GM19035 (cell line): Measurements from ENCODE around the gene GABRR1.
"Not testable (repeated sequence)": the region's sequence is repeated elsewhere in the genome, so short reads cannot be mapped to it uniquely, and the experiment has no call there.

Source experiments
- ATAC-seq: cut with Tn5 transposase; IDR thresholded peaks from one replicate; pipeline ENCODE4 v1.9.1; 2021; ENCODE audit not compliant: unreplicated experiment

GABRR1 gene

GRCh38 chr6:89161326-89162046 is 55.7 kb downstream of the GABRR1 start:
- no peak for ATAC-seq

DNA sequence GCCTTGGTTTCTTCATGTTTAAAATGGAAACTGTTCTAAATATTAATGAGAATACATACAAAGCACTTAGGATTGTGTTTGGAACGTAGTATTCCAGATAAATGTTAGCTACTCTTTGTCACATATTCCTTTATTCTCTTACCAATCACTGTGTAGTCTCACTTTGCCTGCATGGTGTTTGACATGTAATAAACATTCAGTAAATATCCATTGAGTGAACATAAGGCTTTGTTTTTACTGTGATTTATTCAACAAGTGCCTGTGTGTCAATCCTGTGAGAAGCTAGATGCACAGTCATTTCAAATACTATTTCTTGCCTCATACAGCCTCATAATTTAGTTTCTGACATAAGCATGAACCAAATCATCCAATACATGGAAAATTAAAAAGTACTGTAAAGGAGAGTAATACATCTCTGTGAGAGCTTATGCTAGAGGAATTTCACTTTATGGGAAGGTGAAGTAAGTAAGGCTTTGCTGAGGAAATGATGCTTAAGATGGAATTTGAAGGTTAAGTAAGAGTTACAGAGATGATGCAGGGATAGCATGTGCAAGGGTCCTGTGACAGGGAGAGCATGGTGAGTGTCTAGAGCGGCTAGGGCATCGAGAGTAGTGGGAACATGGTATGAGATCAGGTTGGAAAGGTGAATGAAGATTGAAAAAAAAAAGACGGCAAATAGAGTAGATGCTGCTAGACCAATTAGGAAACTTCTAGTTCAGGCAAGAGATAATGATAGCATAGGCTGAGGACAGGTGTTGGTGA is 56.6 kb downstream of the GABRR1 start:
- ATAC-seq: no peak

GRCh38 chr6:89154131-89154530 is 63.0 kb downstream of the GABRR1 start:
- no peak for ATAC-seq

DNA sequence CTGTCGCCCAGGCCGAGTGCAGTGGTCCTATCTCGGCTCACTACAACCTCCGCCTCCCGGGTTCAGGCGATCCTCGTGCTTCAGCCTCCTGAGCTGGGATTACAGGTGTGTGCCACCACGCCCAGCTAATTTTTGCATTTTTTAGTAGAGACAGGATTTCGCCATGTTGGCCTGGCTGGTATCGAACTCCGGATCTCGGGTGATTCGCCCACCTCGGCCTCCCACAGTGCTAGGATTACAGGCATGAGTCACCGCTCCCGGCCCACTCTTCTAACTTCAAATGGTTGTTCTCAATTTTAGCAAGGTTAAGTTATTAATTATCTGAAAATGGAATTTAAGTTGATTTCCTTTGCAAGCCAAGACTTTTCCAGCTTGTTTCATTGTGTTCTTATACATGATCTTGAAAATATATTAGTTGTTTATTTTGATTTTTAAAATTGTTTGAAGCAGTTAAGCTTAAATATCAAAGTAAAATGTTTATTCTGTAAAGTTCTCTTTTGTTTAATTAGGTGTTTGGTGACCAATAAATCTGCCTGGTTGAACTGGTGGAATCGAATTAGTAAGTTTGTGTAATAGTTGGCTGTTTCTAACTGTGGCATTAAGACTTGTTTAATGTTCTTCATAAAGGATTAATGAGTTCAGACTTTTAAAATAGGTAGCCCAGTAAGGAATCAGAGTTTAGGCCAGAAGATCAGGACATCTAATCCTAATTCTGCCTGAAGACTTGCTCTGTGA is 69.0 kb downstream of the GABRR1 start:
- ATAC-seq: no peak

- ATAC-seq: no peak
These were observed 70.1 kb downstream of the GABRR1 start for GRCh38 chr6:89146718-89147700.

- ATAC-seq: peak; percentile 63
These were observed 71.0 kb downstream of the GABRR1 start, which contains the start of gene PM20D2 for GRCh38 chr6:89145956-89146717. Gene PM20D2, plus strand, starts transcription at chr6:89146055. Its CDS starts 90 bp downstream, at chr6:89146145.

DNA sequence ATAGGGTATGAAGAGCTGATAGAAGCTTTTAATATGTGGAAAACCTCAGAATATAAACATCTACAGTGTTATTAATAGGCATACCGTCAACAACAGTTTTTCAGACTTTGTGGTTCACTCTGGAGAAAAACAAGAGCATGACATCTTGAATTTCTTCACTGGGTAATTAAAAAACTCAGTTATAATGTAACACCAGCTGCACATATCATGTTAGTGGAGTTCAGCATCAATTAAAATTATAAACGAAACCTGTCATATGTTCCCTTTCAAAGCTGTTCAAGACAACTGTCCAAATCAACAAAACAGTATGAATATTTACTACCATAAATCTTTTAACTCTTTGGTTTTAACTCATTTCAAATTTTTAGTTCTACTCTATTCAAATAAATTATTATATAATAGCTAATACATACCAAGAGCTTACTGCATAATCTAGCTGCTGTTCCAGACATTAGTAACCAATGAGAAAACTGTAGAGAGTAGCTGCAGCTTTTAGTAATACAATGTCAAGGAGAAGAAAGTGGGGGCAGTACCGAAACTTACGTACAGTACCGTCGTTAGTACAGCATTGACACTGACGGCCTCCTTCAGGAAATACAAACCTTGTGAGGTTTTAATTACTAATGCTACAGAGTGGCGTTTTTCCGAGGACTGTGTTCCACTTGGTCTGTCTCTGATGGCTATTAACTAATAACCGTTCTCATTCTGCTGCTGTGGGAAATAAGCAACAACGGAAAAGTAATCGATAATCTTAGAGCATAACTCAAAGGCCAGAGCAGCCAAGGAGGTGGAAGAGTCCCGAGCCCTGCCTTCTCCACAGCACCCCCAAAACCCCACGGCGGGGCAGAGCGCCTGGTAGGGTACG is 71.8 kb downstream of the GABRR1 start:
- peak; percentile 63 for ATAC-seq

- peak; percentile 49 for ATAC-seq
These were observed 72.7 kb downstream of the GABRR1 start for GRCh38 chr6:89144354-89144906.

- ATAC-seq: no peak
These were observed 76.6 kb downstream of the GABRR1 start for GRCh38 chr6:89140347-89141156.

- no peak for ATAC-seq
These were observed 77.4 kb downstream of the GABRR1 start for GRCh38 chr6:89139509-89140346.

GRCh38 chr6:89138173-89138572 is 79.0 kb downstream of the GABRR1 start:
- ATAC-seq: no peak

DNA sequence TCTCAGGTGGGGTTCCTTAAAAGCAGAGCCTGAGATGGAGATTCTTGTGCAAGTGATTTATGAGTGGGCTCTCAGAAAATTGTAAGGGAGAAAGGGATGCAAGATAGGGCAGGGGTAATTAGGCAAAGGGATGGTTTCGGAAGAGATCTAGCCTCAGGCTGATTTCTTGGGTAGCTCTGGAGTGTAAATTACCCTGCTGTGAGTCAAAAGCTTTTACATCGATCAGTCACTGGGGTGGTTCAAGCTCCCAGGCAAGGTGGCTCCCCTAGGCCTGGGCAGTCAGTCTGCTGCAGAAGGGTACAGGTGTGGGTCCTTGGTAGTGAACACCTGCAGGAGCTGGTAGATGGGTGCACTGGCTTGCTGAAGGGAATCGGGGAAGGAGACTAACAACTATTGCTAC is 82.4 kb downstream of the GABRR1 start:
- ATAC-seq: no peak

DNA sequence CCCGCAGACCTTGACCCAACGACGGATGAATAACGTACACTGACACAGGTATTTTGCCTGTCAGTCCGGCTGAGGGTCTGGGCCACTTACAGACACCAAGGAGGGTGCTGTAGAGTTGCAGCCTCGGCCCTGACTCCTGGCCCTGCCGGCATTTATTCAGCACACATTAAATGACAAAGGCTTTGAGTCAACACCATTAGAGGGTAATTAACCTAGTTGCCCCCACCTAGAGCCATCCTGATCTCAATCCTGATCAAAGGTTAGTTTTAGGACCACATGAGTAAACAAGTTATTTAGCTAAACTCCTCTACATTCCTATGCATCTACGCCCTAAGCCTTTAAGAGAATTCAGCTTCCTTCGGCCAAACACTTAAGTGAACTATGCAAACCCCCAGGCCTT is 83.2 kb downstream of the GABRR1 start:
- ATAC-seq: no peak

DNA sequence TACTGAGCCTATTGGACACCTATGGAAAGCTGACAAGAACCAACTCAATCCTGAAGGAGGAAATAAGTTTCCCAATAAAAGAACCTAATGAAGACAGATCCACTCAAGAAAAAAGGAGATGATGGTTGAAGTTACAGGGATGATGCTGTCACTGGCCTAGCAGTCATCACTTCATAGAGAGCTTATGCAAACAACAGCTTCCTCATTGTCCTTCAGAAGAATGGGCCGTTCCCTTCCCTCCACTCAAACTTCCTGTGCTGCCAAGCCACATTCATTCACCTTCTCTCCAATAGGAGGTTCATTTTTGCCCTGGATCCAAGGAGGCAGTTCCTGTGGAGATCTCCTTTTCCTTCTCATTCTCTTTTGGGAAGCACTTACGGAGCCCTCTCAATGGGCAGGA is 85.1 kb downstream of the GABRR1 start:
- no peak for ATAC-seq

- ATAC-seq: no peak
These were observed 85.6 kb downstream of the GABRR1 start for GRCh38 chr6:89131599-89131998.

GRCh38 chr6:89128256-89128671 is 88.9 kb downstream of the GABRR1 start:
- ATAC-seq: not testable (repeated sequence)
